Natural killer cell treated with Interleukin-12 subunit alpha and Interleukin-12 subunit beta and Interleukin-15 and Interleukin-18, amount 100 ng/mL, for 72 hours (primary cell): ENCODE data around the gene POU6F2. TPM values are rescaled to one million over a fixed set of nuclear protein-coding genes. Genes with fewer than 3 reads are reported as not detected.
A peak's percentile ranks its signal among the peaks of the same experiment; 100 is the strongest.

Experiments used
- ATAC-seq, 2 donors: fragments of 150-1000 bp; cut with Tn5 transposase in 1 of 2; sonication (Bioruptor Pico), chemical (Tn5 transposase) in 1 of 2; 2 replicates each; pipeline ENCODE4 v1.10.0; 2021
- DNase-seq: peaks from one replicate; pipeline ENCODE4 v3.0.0; 2022; ENCODE audit warnings: low spot score
- H3K27ac Mint-ChIP-seq, 2 donors: 1 replicate in 1 of 2; 2 replicates in 1 of 2; pipeline ENCODE4 v1.8.0; 2022; ENCODE audit warnings: mixed read lengths in 2 of 2, mild to moderate bottlenecking in 1 of 2, moderate library complexity in 1 of 2
- H3K27me3 Mint-ChIP-seq, 2 donors: 1 replicate in 1 of 2; 2 replicates in 1 of 2; pipeline ENCODE4 v1.8.0; 2022; ENCODE audit warnings: mixed read lengths in 2 of 2
- H3K36me3 Mint-ChIP-seq: one replicate; pipeline ENCODE4 v1.8.0; 2022; ENCODE audit warnings: mixed read lengths
- H3K4me1 Mint-ChIP-seq, 2 donors: 1 replicate in 1 of 2; 2 replicates in 1 of 2; pipeline ENCODE4 v1.8.0; 2022; ENCODE audit warnings: low read depth in 2 of 2, mixed read lengths in 2 of 2, mild to moderate bottlenecking in 1 of 2
- H3K4me3 Mint-ChIP-seq: one replicate; pipeline ENCODE4 v1.8.0; 2022; ENCODE audit warnings: mixed read lengths
- H3K9me3 Mint-ChIP-seq: 2 replicates; pipeline ENCODE4 v1.8.0; 2022; ENCODE audit warnings: mixed read lengths
- total RNA-seq, 2 donors: library from RNA; stranded (reverse); gene quantifications; one replicate each; pipeline ENCODE4 v1.2.3, GENCODE V29; 2022

The POU6F2 gene
- total RNA-seq, 2 donors from 2014 or later: 0.24 to 0.28 TPM

- no peaks in the 10 kb centered on the region for H3K9me3 Mint-ChIP-seq
- H3K4me1 Mint-ChIP-seq: peaks cover 19 to 29% of the 10 kb centered on the region in 2 donors
- ATAC-seq (no peak), DNase-seq (no peak)
- no peak overlapping the region for H3K4me3 Mint-ChIP-seq
- H3K36me3 Mint-ChIP-seq: no peaks in the 10 kb centered on the region
- no peak overlapping the region for H3K27ac Mint-ChIP-seq
- peaks cover 4 to 7% of the 10 kb centered on the region in 2 donors for H3K27me3 Mint-ChIP-seq
These were observed 533.2 kb downstream of the POU6F2 start for GRCh38 chr7:39510864-39511354.

DNA sequence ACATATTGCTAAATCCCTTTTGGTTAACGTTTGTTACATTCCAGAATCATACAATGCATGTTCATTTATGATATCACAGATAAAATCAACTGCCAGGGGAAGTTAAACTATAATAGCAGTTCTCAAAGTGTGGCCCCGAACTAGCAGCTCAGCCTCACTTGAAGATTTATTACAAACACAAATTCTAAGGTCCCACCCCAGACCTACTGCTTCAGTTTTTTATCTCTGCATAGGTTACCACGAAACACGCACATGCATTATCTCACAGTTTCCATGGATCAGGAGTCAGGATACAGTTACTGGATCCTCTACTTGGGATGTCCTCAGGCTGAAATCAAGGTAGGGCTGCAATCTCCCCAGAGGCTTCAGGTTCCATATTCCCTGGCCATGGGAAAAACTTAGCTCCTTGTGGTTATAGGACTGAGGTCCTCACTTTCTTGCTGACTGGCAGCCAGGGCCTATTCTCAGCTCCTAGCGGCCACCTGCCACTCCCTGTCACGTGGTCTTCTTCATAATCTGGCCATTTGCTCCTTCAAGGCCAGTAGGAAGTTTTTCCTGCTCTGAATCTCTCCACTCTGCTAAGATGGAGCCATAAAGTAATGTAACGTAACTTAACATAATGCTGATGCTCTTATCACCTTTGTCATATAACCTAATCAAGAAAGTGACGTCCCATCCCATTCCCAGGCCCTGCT lies 538.0 kb downstream of the POU6F2 start:
- ATAC-seq (no peak), DNase-seq (no peak)
- no peaks in the 10 kb centered on the region for H3K36me3 Mint-ChIP-seq
- no peaks in the 10 kb centered on the region for H3K9me3 Mint-ChIP-seq
- H3K27me3 Mint-ChIP-seq: peaks cover 0 to 7% of the 10 kb centered on the region in 2 donors
- H3K4me3 Mint-ChIP-seq: no peak overlapping the region
- H3K27ac Mint-ChIP-seq: no peak overlapping the region
- H3K4me1 Mint-ChIP-seq: peaks cover 0 to 3% of the 10 kb centered on the region in 2 donors

- ATAC-seq (no peak), DNase-seq (no peak)
- Mint-ChIP-seq H3K4me3 (no peak overlapping the region), H3K9me3 (no peaks in the 10 kb centered on the region), H3K27me3 (peaks cover 0 to 7% of the 10 kb centered on the region in 2 donors), H3K36me3 (no peaks in the 10 kb centered on the region), H3K27ac (no peak overlapping the region), H3K4me1 (peaks cover 0 to 3% of the 10 kb centered on the region in 2 donors)
These were observed 538.8 kb downstream of the POU6F2 start for GRCh38 chr7:39516498-39516897.

GRCh38 chr7:39517240-39517639 lies 539.5 kb downstream of the POU6F2 start:
- Mint-ChIP-seq H3K4me3 (no peak overlapping the region), H3K9me3 (no peaks in the 10 kb centered on the region), H3K4me1 (peaks cover 0 to 3% of the 10 kb centered on the region in 2 donors), H3K27ac (no peak overlapping the region), H3K27me3 (peaks cover 0 to 7% of the 10 kb centered on the region in 2 donors), H3K36me3 (no peaks in the 10 kb centered on the region)
- ATAC-seq (peak in 1 of 2 donors; percentile 44), DNase-seq (no peak)

Other genes starting within 250 kb of the POU6F2 start
- 10 to 100 TPM; 74.3 to 79.7 TPM for gene VPS41, start 68.7 kb upstream of the POU6F2 start, total RNA-seq